ENCODE data around the gene TSPAN18.

GRCh38 chr11:44736791-44737190 is 10.0 kb downstream of the TSPAN18 start:
- TF ChIP-seq CTCF (IDR thresholded peaks at IDR 0.05; ENCODE audit: low read depth, low read length) (no peak), EZH2phosphoT487 (IDR thresholded peaks at IDR 0.05; ENCODE audit: low read depth) (no peak)

Data from OCI-LY3 (cell line).